Glomerular visceral epithelial cell (primary cell): ENCODE results near the gene TELO2.

Source experiments
- DNase-seq: peaks from one replicate; pipeline ENCODE4 v3.0.0-alpha.2; 2016; ENCODE audit errors: extremely low spot score

The TELO2 gene

GRCh38 chr16:1492923-1493745 lies at the start of gene TELO2:
Gene TELO2 (plus strand): TSS chr16:1493360. CDS start chr16:1494282, 922 bp downstream.
- peak; percentile 80 for DNase-seq

GRCh38 chr16:1443403-1443973 lies 49.7 kb upstream of the TELO2 start:
- no peak for DNase-seq

DNA sequence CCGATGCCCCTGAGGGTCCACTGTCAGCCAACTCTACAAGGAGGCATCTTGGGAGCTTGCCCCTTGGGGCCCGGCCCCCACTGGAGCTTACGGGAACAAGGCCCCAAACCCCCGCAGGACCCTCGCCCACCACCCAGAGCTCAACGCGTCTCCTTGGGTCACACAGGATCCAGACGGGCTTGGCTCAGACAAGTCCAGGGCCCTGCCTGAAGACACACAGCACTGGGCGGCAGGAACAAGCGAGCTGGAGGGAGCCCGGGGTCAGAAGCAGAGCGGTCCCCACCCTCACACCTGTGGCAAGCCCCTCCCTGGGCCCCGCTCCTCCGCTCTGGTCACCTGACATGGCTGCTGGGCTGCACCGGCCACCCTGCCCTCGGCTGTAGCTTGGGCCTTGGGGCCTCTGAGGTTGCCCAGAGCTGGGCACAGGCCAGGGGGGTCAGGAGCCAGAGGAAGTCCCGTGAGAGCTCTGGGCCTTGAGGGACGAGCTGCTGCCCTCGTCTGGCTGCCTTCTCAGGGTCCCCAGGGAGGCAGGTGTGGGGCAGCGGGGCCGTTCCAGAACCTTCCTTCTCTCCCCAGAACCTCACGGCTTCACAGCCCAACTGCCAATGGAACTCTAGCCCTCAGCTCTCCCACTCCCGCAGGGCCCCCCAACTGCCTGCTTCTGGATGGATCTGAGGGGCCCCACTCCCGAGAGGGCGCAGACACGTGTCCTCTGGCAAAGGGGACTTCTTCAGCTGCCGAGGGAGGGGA lies 49.0 kb upstream of the TELO2 start, which contains the start of gene CCDC154:
Gene CCDC154 (minus strand): TSS at position 577 of the 750 bp plus-strand sequence. CDS start 234 bp downstream, at position 343.
- DNase-seq = no peak

DNA sequence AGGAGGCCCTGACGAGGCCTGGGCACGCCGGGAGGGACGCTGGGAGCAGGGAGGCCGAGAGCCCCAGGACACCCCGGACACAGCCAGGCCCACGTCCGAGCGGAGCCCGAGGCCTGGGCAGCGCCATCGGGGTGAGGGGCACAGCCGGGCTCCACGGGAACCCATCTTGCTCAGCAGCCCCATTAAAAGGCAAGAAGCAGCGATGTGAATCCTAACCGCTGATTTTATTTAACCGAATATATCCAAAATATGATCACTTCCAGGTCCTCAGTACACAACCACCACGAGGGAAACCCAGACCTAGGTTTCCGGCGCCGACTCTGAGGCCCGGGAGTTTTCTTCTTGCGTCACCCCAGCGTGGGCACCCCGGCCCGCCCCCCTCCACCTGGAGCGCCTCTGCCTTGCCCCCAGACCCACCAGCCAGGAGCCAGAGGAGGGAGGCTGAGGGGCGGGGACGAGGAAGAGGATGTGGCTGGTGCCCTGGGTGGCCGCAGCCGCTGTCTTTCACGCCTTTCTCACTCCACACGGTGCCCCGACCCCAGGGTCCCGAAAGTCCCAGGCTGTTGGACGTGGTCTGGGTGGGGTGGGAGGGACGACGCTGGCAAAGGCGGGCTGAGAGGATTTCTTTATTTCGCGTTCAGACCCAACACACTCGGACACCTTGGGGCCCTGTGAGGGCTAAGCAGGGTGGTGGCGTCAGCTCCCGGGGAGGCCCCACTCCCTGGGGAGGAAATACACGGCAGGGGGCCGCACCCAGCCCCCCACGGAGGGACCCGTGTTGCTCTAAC lies 48.2 kb upstream of the TELO2 start:
- no peak for DNase-seq

DNA sequence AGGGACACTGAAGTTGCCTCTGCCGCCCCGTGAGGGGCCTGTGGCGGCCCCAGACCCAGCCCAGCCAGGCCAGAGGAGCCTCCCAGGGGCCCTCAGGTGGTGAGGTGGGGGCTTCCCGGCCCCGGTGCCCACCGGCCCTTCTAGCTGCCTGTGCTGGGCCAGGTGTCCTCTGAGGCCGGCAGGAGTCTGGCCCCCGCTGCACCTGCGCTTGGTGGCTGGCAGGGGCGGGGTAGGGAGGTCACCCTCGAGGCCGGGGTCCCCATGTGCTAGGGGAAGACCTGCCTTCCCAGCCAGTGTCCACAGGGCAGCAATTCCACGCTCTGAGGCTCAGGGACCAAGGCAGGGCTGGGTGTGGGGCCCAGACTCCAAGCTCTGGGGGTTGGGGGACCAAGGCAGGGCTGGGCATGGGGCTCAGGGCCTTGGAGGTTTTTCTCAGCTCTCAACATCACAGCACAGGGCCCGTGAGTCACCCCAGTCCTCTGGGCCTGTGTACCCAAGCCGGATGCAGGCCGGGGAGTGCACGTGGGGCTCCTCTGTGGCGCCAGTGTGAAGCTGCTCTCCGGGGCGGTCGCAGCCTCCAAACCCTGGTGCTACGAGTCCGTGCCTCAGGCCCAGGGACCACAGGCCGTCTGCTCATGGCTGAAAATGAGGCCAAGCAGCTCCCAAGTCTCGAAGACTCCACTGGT lies 47.5 kb upstream of the TELO2 start:
- DNase-seq = no peak

DNA sequence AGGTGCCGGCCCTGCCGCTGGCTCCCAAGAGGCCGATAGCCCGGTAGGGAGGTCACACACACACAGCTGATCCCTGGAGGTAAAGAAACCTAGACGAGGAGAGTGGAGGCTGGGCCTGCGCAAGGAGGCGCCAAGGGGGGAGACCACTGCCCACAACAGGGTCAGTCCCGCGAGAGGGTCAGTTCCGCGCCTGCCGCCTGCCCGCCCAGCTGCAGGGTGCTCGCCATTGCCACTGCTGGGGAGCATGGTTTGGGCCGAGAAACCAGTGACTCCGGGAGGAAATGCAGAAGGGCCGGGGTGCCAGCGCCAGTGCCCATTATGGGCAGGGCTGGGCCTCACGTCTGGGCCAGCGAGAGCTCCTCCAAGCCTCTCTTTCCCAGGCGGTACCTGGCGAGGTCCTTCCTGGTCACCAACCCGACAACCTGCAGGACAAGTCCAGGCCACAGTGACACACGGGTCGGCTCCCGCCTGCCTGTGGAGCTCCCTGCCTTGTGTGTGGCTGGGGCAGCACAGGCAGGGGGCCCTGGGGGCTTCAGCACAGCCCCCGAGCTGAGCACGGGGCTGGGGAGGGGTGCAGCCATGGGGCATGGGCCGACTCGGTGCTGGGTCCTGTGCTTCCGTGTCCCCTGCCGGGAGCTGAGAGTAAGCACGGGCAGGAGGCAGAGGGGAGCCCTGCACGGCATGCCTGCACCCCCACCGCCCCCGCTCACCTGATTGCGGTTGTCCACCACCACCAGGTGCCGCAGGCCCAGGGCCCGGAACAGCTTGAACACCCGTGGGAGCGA lies 46.7 kb upstream of the TELO2 start:
- DNase-seq = no peak

- no peak for DNase-seq
These were observed 45.2 kb upstream of the TELO2 start for GRCh38 chr16:1447965-1448364.

- no peak for DNase-seq
These were observed 44.5 kb upstream of the TELO2 start for GRCh38 chr16:1448536-1449116.

DNA sequence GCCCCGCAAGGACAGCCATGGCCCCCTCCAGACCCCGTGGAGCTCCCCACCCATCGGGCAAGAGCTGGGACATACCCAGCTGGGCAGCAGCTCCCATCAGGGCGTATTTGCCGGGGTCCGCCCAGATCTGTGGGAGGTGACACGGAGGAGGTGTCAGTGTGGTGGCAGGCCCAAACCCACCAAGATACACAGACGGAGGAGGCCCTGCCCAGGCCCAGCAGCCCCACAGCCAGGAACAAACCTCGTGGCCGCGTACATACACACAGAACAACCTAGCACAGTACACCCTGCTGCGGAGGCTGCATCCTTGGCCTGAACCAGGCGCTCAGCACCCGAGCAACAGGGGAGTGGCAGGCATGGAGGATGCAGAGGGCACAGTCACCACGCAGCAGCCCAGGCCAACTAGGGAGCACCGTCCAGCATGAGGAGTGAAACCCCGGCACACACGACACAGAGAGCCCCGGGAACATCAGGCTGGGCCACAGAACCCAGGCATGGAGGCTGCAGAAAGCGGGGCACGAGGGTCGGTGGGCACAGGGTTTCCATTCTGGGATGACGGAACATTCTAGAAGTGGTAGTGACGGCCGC lies 43.9 kb upstream of the TELO2 start:
- DNase-seq = no peak

DNA sequence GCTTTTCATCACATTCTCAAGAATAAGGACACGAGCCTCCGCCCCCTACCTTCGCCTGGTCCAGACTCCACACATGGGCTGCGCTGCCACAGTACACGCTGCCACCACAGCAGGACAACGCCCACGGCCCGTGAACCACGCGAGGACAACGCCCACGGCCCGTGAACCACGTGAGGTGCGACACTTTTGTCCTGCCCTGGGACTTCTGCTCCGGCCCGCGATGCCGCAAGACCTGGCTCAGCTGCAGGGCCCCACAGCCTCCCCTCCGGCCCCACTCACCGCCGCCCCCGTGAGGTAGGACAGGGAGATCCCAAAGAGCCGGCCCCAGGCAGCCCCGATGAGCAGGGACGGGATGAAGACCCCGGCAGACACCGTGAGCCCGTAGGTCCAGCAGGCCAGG lies 42.9 kb upstream of the TELO2 start:
- DNase-seq = no peak

- no peak for DNase-seq
These were observed 42.3 kb upstream of the TELO2 start for GRCh38 chr16:1450841-1451240.

GRCh38 chr16:1451702-1452392 lies 41.3 kb upstream of the TELO2 start:
- no peak for DNase-seq

- no peak for DNase-seq
These were observed 40.6 kb upstream of the TELO2 start for GRCh38 chr16:1452530-1452929.

- no peak for DNase-seq
These were observed 39.8 kb upstream of the TELO2 start for GRCh38 chr16:1453316-1453715.

GRCh38 chr16:1454561-1454960 lies 38.6 kb upstream of the TELO2 start:
- DNase-seq = no peak

DNA sequence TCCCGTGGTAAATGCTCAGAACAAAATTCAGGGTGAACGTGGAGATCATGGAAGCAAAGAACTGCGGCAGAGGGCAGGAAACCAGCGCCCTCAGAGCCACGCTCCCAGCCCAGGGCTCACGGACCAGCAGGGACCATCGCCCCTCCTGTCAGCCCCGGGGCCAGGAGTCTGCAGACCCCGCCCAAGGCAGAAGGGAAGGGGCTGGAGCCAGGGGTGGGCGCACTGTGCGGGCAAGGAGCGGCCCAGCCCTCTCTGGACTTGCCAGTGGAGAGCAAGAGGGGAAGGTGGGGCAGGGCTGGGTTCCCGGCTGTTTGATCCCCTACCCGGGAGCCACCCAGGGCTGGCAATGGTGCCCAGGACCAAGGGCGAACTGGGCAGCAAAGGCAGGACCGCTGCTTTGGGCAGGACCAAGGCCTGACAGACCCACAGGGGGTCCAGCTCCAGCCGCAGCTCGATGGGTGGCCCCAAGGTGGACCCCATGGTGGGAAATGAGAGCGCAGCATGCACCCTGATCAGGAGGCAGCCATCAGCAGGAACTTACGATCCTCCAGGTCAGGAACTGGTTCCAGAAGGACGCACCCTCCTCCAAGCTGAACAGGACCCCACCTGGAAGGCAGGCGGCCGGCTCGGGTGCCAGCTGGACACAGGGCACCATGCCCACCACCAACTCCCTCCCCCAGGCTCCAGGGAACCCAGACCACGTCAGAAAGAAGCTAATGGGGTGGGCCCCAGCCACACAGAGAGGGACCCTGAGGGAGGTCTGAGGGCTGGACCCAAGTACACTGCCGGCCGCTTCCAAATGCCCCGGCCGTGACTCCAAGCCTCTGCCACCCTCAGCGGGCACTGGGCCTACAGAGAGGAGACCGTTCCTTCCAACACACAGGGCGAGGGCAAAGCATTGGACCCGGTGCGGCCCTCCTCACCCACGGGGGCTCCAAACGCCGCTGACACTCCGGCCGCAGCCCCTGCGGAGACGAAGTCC lies 37.7 kb upstream of the TELO2 start:
- DNase-seq = no peak

DNA sequence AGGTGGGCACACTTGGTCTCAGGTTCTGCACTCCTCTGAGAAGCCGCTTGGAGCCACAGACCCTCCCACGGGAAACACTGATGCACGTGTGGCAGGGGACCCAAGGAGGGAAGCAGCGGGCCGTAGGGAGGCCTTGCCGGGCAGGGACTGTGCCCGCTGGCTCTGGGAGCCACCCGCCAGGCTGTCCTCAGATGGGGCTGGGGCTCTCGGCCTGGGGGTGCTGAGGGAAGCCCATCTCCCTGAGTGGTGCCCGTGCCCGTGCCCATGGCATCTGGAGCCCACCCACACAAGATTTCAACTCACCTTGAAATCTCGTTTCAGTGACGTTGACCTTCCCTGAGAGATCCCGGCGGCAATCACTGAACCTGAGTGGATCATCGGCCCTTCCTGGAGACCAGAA lies 36.2 kb upstream of the TELO2 start:
- no peak for DNase-seq
